H1 (cell line): ENCODE results near the gene FXN. TPM values are rescaled to one million over a fixed set of nuclear protein-coding genes. Genes with fewer than 3 reads are reported as not detected.

Experiments
- CTCF ChIA-PET: fragments of 300-600 bp; sonication (Branson Sonifier 250); formaldehyde crosslinking; loops from one replicate; lab custom pipeline; 2021; ENCODE audit not compliant: partially characterized antibody; lab: Charles Lee
- POLR2A ChIA-PET: fragments of 300-600 bp; sonication (Branson Sonifier 250); formaldehyde crosslinking; loops from one replicate; lab custom pipeline; 2021; ENCODE audit warnings: inconsistent platforms; ENCODE audit not compliant: partially characterized antibody; lab: Charles Lee
- DNase-seq, 2 experiments: peaks; one replicate each; pipeline versions ENCODE4 v3.0.0 to v3.0.0-alpha.2; 2010 to 2022; ENCODE audit warnings: low spot score in 2 of 2, low read depth in 1 of 2, mixed read lengths in 1 of 2
- FAIRE-seq: peaks from 2 replicates; lab custom pipeline; 2011; peaks lifted over from hg19 to GRCh38; lab: Jason Lieb, UNC
- H2AFZ ChIP-seq: 2 replicates; pipeline ENCODE4 v1.8.1; 2012; ENCODE audit warnings: low read length, inconsistent platforms
- H2AK5ac ChIP-seq: 2 replicates; pipeline ENCODE4 v1.6.1; 2013; ENCODE audit warnings: low read depth, low read length
- H2BK120ac ChIP-seq: replicated peaks from 2 replicates; pipeline ENCODE3; 2013; ENCODE audit warnings: low read depth, low read length, inconsistent platforms
- H2BK12ac ChIP-seq: 2 replicates; pipeline ENCODE4 v1.6.1; 2013; ENCODE audit warnings: low read depth, low read length
- H2BK15ac ChIP-seq: 2 replicates; pipeline ENCODE4 v1.6.1; 2013; ENCODE audit warnings: low read length
- H2BK20ac ChIP-seq: 2 replicates; pipeline ENCODE4 v1.6.1; 2013; ENCODE audit warnings: low read length
- H2BK5ac ChIP-seq: 2 replicates; pipeline ENCODE4 v1.6.1; 2013; ENCODE audit warnings: low read depth, low read length
- H3K14ac ChIP-seq: 2 replicates; pipeline ENCODE4 v1.6.1; 2013; ENCODE audit warnings: inconsistent platforms; ENCODE audit not compliant: insufficient read length
- H3K18ac ChIP-seq: 2 replicates; pipeline ENCODE4 v1.6.1; 2013; ENCODE audit warnings: low read length; ENCODE audit errors: extremely low read depth
- H3K23ac ChIP-seq: 2 replicates; pipeline ENCODE4 v1.6.1; 2013; ENCODE audit warnings: inconsistent platforms; ENCODE audit not compliant: insufficient read length
- H3K23me2 ChIP-seq: 2 replicates; pipeline ENCODE4 v1.6.1; 2013; ENCODE audit warnings: low read depth, low read length
- H3K27ac ChIP-seq: 2 replicates; pipeline ENCODE4 v1.6.1; 2011; ENCODE audit warnings: low read depth, low read length, inconsistent platforms
- H3K27me3 ChIP-seq, 4 experiments: replicated peaks in 1 of 4; 1 replicate in 1 of 4; 2 replicates in 3 of 4; pipeline versions ENCODE4 v1.6.1 to v1.8.1; 2011 to 2013; ENCODE audit warnings: low read length in 3 of 4, mild to moderate bottlenecking in 3 of 4, inconsistent platforms in 2 of 4, mixed read lengths in 2 of 4, moderate library complexity in 1 of 4; ENCODE audit not compliant: control insufficient read depth in 3 of 4, insufficient read depth in 3 of 4; ENCODE audit errors: extremely low read depth in 1 of 4
- H3K36me3 ChIP-seq, 4 experiments: 2 replicates each; pipeline versions ENCODE4 v1.6.1 to v1.8.1; 2011 to 2013; ENCODE audit warnings: mild to moderate bottlenecking in 4 of 4, low read length in 3 of 4, moderate library complexity in 2 of 4, control low read depth in 1 of 4, inconsistent platforms in 1 of 4; ENCODE audit not compliant: insufficient read depth in 4 of 4, control insufficient read depth in 2 of 4
- H3K4ac ChIP-seq: replicated peaks from 2 replicates; pipeline ENCODE3; 2013; ENCODE audit warnings: low read length, low read depth, mixed read lengths, inconsistent platforms; ENCODE audit not compliant: insufficient read length
- H3K4me1 ChIP-seq, 4 experiments: replicated peaks in 1 of 4; 1 replicate in 1 of 4; 2 replicates in 3 of 4; pipeline versions ENCODE4 v1.6.1 to v1.8.1; 2011 to 2013; ENCODE audit warnings: low read length in 3 of 4, inconsistent platforms in 2 of 4, mixed read lengths in 1 of 4; ENCODE audit not compliant: insufficient read depth in 4 of 4, control insufficient read depth in 3 of 4
- H3K4me2 ChIP-seq, 2 experiments: 2 replicates each; pipeline versions ENCODE4 v1.6.1 to v1.8.1; 2011 to 2013; ENCODE audit warnings: low read depth in 2 of 2, low read length in 2 of 2, control low read depth in 1 of 2, inconsistent platforms in 1 of 2, mild to moderate bottlenecking in 1 of 2; ENCODE audit not compliant: insufficient read depth in 1 of 2
- H3K4me3 ChIP-seq, 4 experiments: fragments of 200-600, 300-600 bp in 1 of 4; sonication (generic), shearing (Covaris generic), sonication (Bioruptor Twin) in 1 of 4; 2 replicates each; pipeline versions ENCODE4 v1.5.1 to v1.8.1; 2011 to 2016; ENCODE audit warnings: low read length in 4 of 4, low read depth in 3 of 4, control low read depth in 2 of 4, inconsistent platforms in 2 of 4, mild to moderate bottlenecking in 2 of 4, mixed read lengths in 1 of 4, moderate library complexity in 1 of 4; ENCODE audit not compliant: insufficient read depth in 2 of 4; ENCODE audit errors: extremely low read depth in 1 of 4
- H3K56ac ChIP-seq: replicated peaks from 2 replicates; pipeline ENCODE3; 2013; ENCODE audit warnings: low read depth, mild to moderate bottlenecking, mixed read lengths, low read length, inconsistent platforms; ENCODE audit not compliant: insufficient read length
- H3K79me1 ChIP-seq: 2 replicates; pipeline ENCODE4 v1.6.1; 2013; ENCODE audit warnings: low read depth, low read length, control low read depth
- H3K79me2 ChIP-seq, 2 experiments: 2 replicates each; pipeline versions ENCODE4 v1.6.1 to v1.8.1; 2012 to 2013; ENCODE audit warnings: low read length in 2 of 2, mild to moderate bottlenecking in 2 of 2, inconsistent platforms in 1 of 2; ENCODE audit not compliant: insufficient read depth in 2 of 2, control insufficient read depth in 1 of 2
- H3K9ac ChIP-seq, 4 experiments: replicated peaks in 1 of 4; 1 replicate in 1 of 4; 2 replicates in 3 of 4; pipeline versions ENCODE4 v1.6.1 to v1.8.1; 2011 to 2013; ENCODE audit warnings: low read depth in 3 of 4, low read length in 3 of 4, control low read depth in 2 of 4, mild to moderate bottlenecking in 2 of 4, moderate library complexity in 2 of 4, inconsistent platforms in 1 of 4; ENCODE audit errors: extremely low read depth in 1 of 4
- H3K9me3 ChIP-seq, 2 experiments: 2 replicates each; pipeline versions ENCODE4 v1.6.1 to v1.8.1; 2012 to 2013; ENCODE audit warnings: mild to moderate bottlenecking in 2 of 2, moderate library complexity in 2 of 2, control low read depth in 1 of 2, inconsistent platforms in 1 of 2, low read depth in 1 of 2, low read length in 1 of 2, mixed read lengths in 1 of 2; ENCODE audit not compliant: insufficient read depth in 2 of 2
- H4K20me1 ChIP-seq, 2 experiments: replicated peaks in 1 of 2; 2 replicates each; pipeline versions ENCODE3 to v1.8.1; 2011 to 2013; ENCODE audit warnings: inconsistent platforms in 2 of 2, low read length in 2 of 2, mild to moderate bottlenecking in 1 of 2; ENCODE audit not compliant: insufficient read depth in 2 of 2, control insufficient read depth in 1 of 2
- H4K5ac ChIP-seq: 2 replicates; pipeline ENCODE4 v1.6.1; 2013; ENCODE audit warnings: low read length, low read depth, mixed read lengths, inconsistent platforms; ENCODE audit not compliant: insufficient read length
- H4K8ac ChIP-seq: 2 replicates; pipeline ENCODE4 v1.8.0; 2013; ENCODE audit warnings: mild to moderate bottlenecking, moderate library complexity, low read length, inconsistent platforms; ENCODE audit not compliant: insufficient read depth; ENCODE audit errors: extremely low read depth
- H4K91ac ChIP-seq: replicated peaks from 2 replicates; pipeline ENCODE3; 2013; ENCODE audit warnings: low read length, mixed read lengths, inconsistent platforms; ENCODE audit not compliant: insufficient read length
- BACH1 ChIP-seq: IDR thresholded peaks from 2 replicates; pipeline ENCODE4 v1.6.1; 2012; ENCODE audit warnings: low read length, improper control_type of control experiment
- BCL11A ChIP-seq, 2 experiments: IDR thresholded peaks; one replicate each; pipeline ENCODE4 v1.6.1; 2011; ENCODE audit warnings: low read depth in 2 of 2, low read length in 2 of 2, mild to moderate bottlenecking in 2 of 2
- CBX5 ChIP-seq: fragments of 300-800, 300-1000 bp; sonication (generic); IDR thresholded peaks from 2 replicates; pipeline ENCODE4 v1.7.1; 2016; ENCODE audit warnings: antibody characterized with exemption, low read length, low read depth
- CBX8 ChIP-seq: fragments of 300-800, 300-1000 bp; sonication (generic); IDR thresholded peaks from 2 replicates; pipeline ENCODE4 v1.7.1; 2016; ENCODE audit warnings: low read depth, low read length, borderline replicate concordance
- CEBPB ChIP-seq: IDR thresholded peaks from 2 replicates; pipeline ENCODE4 v1.6.1; 2012; ENCODE audit warnings: low read depth, low read length
- CTBP2 ChIP-seq: IDR thresholded peaks from 2 replicates; pipeline ENCODE4 v1.7.0; 2011; ENCODE audit warnings: borderline replicate concordance, mild to moderate bottlenecking, moderate library complexity, mixed read lengths, low read length; ENCODE audit not compliant: insufficient read depth, insufficient read length
- EGR1 ChIP-seq: IDR thresholded peaks from 2 replicates; pipeline ENCODE4 v1.6.1; 2011; ENCODE audit warnings: low read depth, low read length, borderline replicate concordance
- MAX ChIP-seq: IDR thresholded peaks from 2 replicates; pipeline ENCODE4 v1.6.1; 2012; ENCODE audit warnings: inconsistent platforms
- PHF8 ChIP-seq: fragments of 200-600 bp; sonication (generic); conservative IDR thresholded peaks from 2 replicates; pipeline ENCODE4 v1.7.1; 2012; ENCODE audit warnings: low read depth, mild to moderate bottlenecking, inconsistent platforms, low read length, moderate library complexity
- RBBP5 ChIP-seq: IDR thresholded peaks from 2 replicates; pipeline ENCODE4 v1.7.1; 2012; ENCODE audit warnings: low read depth, mild to moderate bottlenecking, inconsistent platforms, low read length, moderate library complexity, borderline replicate concordance
- WGBS, 2 experiments: shearing (Covaris generic) in 1 of 2; methylation state at CpG; one replicate each; pipeline versions ENCODE4 v1.1.6 to v1.1.7; 2013 to 2015; ENCODE audit warnings: low lambda C conversion rate in 2 of 2, mixed read lengths in 2 of 2, inconsistent platforms in 1 of 2, low coverage in 1 of 2, missing lambda C conversion rate in 1 of 2; ENCODE audit not compliant: insufficient replicate concordance in 2 of 2, insufficient coverage in 1 of 2, insufficient read length in 1 of 2; ENCODE audit errors: extremely low coverage in 1 of 2, missing lambda C conversion rate in 1 of 2; 5-methylcytosine and 5-hydroxymethylcytosine counted together
- polyA plus RNA-seq, 7 experiments: library from polyadenylated mRNA; depleted of rRNA in 3 of 7; stranded (reverse) in 5 of 7; unstranded in 2 of 7; fragments of >200 nt in 5 of 7; fragments of 200-250 nt in 2 of 7; gene quantifications; 1 replicate in 5 of 7; 2 replicates in 1 of 7; 4 replicates in 1 of 7; pipeline versions ENCODE4 v1.2.1 to v1.2.3, GENCODE V29; 2011 to 2013; ENCODE audit warnings: missing spikeins in 2 of 7, mixed read lengths in 2 of 7
- total RNA-seq: library from RNA; stranded (reverse); fragmentation: NEBNext Ultra II Directional; extraction: Animal tissue kit (Norgen Biotek cat#: 25700); gene quantifications from 2 replicates; pipeline ENCODE4 v1.2.1, GENCODE V29; 2021
- TF ChIP-seq, protein P1 (sequence below): IDR thresholded peaks from 2 replicates; pipeline ENCODE4 v1.6.1; 2011; ENCODE audit warnings: low read length, improper control_type of control experiment

The FXN gene
- total and polyA plus RNA-seq, 2 of the 8 experiments (the other 6 are each of a cell fraction or from before 2014, with no cell fraction given), result 34.2 to 37.5 TPM

DNA sequence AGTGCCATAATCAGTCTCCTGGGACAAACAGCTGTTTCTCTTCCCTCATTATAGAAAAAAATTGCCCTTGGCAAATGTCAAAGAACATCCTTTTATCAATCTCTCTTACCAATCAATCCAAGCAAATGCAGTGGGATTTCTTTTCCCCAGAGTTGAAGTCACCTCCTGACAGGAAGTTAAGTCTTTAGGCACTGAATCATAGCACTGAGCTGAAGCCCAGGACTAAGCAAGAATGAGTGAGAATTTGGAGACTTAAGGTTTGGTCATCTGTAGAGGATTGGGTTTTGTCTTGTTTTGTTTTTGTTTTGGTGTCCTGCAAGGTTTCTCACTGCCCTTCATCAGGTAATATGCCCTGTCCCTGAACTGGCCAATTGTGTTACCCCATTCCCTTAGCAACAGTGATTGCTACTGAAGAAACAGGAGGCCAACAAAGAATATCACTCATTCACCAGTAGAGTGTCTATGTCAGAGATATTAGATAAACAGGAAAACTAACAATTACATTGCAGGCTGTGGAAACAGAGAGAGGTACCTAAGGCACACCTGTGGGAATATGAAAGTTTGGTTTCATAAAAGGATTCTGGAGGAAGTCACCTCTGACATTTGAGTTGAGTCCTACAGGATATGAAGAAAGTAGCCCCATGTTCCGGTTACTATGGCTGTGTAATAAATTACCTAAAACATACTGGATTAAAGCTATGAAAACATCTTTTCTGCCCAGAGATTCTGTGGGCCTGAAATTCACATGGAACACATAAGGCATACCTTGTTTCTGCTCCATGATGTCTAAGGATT lies 4.5 kb upstream of the FXN start:
- CTCF ChIA-PET, result interaction anchor here (1.0 to 1.6 kb wide), 2 partner anchors 20 to 162 kb away, joined by 3 to 4 read pairs; no protein-coding TSS in a partner anchor
- H3K4me2 ChIP-seq, result no peak overlapping the region
- TF ChIP-seq BACH1 (no peak), BCL11A (IDR thresholded peaks at IDR 0.05; ENCODE audit: low read depth in 2 of 2, low read length in 2 of 2) (no peak), RBBP5 (no peak), CBX5 (no peak), MAX (no peak), PHF8 (no peak), CTBP2 (no peak), EGR1 (no peak), CBX8 (no peak), CEBPB (no peak)
- TF ChIP-seq, protein P1, sequence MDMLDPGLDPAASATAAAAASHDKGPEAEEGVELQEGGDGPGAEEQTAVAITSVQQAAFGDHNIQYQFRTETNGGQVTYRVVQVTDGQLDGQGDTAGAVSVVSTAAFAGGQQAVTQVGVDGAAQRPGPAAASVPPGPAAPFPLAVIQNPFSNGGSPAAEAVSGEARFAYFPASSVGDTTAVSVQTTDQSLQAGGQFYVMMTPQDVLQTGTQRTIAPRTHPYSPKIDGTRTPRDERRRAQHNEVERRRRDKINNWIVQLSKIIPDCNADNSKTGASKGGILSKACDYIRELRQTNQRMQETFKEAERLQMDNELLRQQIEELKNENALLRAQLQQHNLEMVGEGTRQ, result no peak

More for the DNA sequence above, 4.5 kb upstream of the FXN start:
- no peak overlapping the region for H3K23ac ChIP-seq
- peaks cover 4 to 5% of the 10 kb centered on the region in 2 experiments; a peak in 2 of 4 replicates for H3K9me3 ChIP-seq
- H4K5ac ChIP-seq, result no peak overlapping the region
- H2BK15ac ChIP-seq, result no peak overlapping the region
- no peaks in the 10 kb centered on the region for H4K20me1 ChIP-seq
- no peak overlapping the region for H3K14ac ChIP-seq
- H3K9ac ChIP-seq, result no peak overlapping the region
- no peak overlapping the region for H3K27ac ChIP-seq
- FAIRE-seq (no peak), DNase-seq (no peak)
- no peak overlapping the region for H2BK12ac ChIP-seq
- no peak overlapping the region for H2AFZ ChIP-seq
- 95% methylated on average over 1 of the region's 1 CpG; no CpG with 5 or more reads in 1 of the 2 experiments for WGBS, 2 experiments
- peaks cover 0 to 2% (median 0%) of the 10 kb centered on the region in 4 experiments; a peak in 1 of 7 replicates for H3K4me1 ChIP-seq
- no peak overlapping the region for H3K4me3 ChIP-seq
- H2BK20ac ChIP-seq, result no peak overlapping the region
- no peak overlapping the region for H2BK120ac ChIP-seq
- POLR2A ChIA-PET, result no interaction called here
- H2BK5ac ChIP-seq, result no peak overlapping the region
- no peak overlapping the region for H3K4ac ChIP-seq
- H3K79me1 ChIP-seq, result no peaks in the 10 kb centered on the region
- no peaks in the 10 kb centered on the region for H3K36me3 ChIP-seq
- H4K91ac ChIP-seq, result no peak overlapping the region
- H3K27me3 ChIP-seq, result no peaks in the 10 kb centered on the region
- H3K79me2 ChIP-seq, result no peaks in the 10 kb centered on the region
- H3K18ac ChIP-seq, result no peak overlapping the region
- no peak overlapping the region for H2AK5ac ChIP-seq
- no peaks in the 10 kb centered on the region for H3K23me2 ChIP-seq
- no peak overlapping the region for H4K8ac ChIP-seq
- no peak overlapping the region for H3K56ac ChIP-seq
